Activated T-helper 1 cell treated with anti-CD3 and anti-CD28 coated beads, Interleukin-12 subunit alpha, Interleukin-12 subunit beta, Interleukin-2, Interleukin-4 antibody, amounts not matched to agents 30 ng/mL and 10 ng/mL and 1 ng/mL, durations not matched to agents 14 hours and 24 hours and 36 hours (primary cell): ENCODE results near the gene NR2C2AP. TPM values are rescaled to one million over a fixed set of nuclear protein-coding genes. Genes with fewer than 3 reads are reported as not detected.

ENCODE experiments used
- DNase-seq: peaks from one replicate; pipeline ENCODE4 v3.0.0; 2021; ENCODE audit warnings: low spot score
- H3K27ac Mint-ChIP-seq: one replicate; pipeline ENCODE4 v1.8.0; 2021; ENCODE audit warnings: mild to moderate bottlenecking, mixed read lengths
- H3K27me3 Mint-ChIP-seq: one replicate; pipeline ENCODE4 v1.8.0; 2022; ENCODE audit warnings: mild to moderate bottlenecking, moderate library complexity, mixed read lengths; ENCODE audit not compliant: insufficient read depth
- H3K36me3 Mint-ChIP-seq: one replicate; pipeline ENCODE4 v1.8.0; 2021; ENCODE audit warnings: low read depth, mixed read lengths
- H3K4me1 Mint-ChIP-seq: one replicate; pipeline ENCODE4 v1.8.0; 2021; ENCODE audit warnings: low read depth, mixed read lengths
- H3K4me3 Mint-ChIP-seq: one replicate; pipeline ENCODE4 v1.8.0; 2021; ENCODE audit warnings: mild to moderate bottlenecking, moderate library complexity, mixed read lengths
- H3K9me3 Mint-ChIP-seq: one replicate; pipeline ENCODE4 v1.8.0; 2021; ENCODE audit warnings: mixed read lengths
- intact Hi-C: fragments of 100-400 bp; cut with micrococcal nuclease; formaldehyde crosslinking; loops from one replicate; pipeline ENCODE4 v1.15.1; 2024
- total RNA-seq: library from RNA; stranded (reverse); gene quantifications from 2 replicates; pipeline ENCODE4 v1.2.3, GENCODE V29; 2022

Gene NR2C2AP, protein sequence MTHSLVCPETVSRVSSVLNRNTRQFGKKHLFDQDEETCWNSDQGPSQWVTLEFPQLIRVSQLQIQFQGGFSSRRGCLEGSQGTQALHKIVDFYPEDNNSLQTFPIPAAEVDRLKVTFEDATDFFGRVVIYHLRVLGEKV
- total RNA-seq: 50.9 and 52.0 TPM in 2 replicates

- peak; percentile 90 for DNase-seq
- Mint-ChIP-seq H3K4me1 (peaks cover 20% of the 10 kb centered on the region), H3K27me3 (peaks cover 2% of the 10 kb centered on the region), H3K27ac (peak within 1 kb of the TSS; percentile 89), H3K36me3 (peaks cover 5% of the 10 kb centered on the region), H3K9me3 (peaks cover 12% of the 10 kb centered on the region), H3K4me3 (peak within 1 kb of the TSS; percentile 95)
- intact Hi-C loops: loop anchor here (1.0 kb wide), 4 partner anchors 11 to 117 kb away; partner anchors contain the start of genes BORCS8, MAU2, MEF2B and RFXANK
Observed at GRCh38 chr19:19203012-19203856, at the start of gene NR2C2AP. TSS of gene NR2C2AP (minus strand) at chr19:19203414. CDS start at chr19:19203060, 354 bp downstream.

DNA sequence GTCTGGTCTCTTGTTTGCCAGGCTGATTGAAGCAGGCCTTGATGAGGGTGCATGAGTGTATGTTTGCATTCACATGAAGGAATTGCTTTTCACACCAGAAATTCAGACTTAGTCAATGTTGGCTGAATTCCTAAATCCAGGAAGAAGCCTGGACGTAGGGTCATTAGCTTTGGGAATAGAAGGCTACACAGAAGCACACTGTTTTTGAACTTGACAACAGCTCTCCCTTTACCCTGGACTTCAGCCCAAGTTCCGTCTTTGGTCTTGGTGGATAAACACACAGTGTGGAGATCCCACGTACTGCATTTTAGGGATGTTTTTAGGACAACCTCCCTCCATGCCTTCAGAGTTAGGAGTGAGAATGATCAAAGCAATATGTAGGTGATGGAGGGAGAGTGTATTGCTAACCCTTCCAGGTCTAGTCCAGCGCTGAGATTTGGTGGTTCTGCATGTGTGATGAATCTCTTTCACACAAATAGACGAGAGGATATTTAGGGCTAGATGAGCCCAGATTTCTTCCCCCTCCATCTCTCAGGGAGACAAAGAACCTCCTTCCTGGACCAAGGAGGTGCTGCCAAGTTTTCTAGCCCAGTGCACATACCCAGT is 47.1 kb upstream of the NR2C2AP start:
- DNase-seq: no peak
- no peaks in the 10 kb centered on the region for H3K36me3 Mint-ChIP-seq
- intact Hi-C loops: no loop called here
- no peaks in the 10 kb centered on the region for H3K9me3 Mint-ChIP-seq
- H3K27ac Mint-ChIP-seq: no peak overlapping the region
- H3K27me3 Mint-ChIP-seq: peaks cover 13% of the 10 kb centered on the region
- H3K4me3 Mint-ChIP-seq: no peak overlapping the region
- no peaks in the 10 kb centered on the region for H3K4me1 Mint-ChIP-seq

DNA sequence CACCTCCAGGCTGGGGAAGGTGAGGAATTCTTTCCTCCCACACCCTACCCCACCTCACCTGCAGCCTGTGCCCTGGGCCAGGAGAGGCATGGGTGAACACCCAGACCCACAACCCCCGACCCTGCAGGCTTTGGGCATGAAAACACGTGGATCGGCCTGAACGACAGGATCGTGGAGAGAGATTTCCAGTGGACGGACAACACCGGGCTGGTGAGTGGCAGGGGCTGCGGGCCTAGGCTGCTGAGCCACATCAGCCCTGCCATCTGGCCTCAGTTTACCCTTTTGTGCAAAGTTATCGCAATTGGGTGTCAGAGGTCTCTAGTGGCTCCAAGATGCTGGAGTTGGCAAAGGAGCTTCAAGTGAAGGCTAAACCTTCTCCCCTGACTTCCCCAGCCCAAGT is 37.3 kb upstream of the NR2C2AP start:
- H3K9me3 Mint-ChIP-seq: peaks cover 7% of the 10 kb centered on the region
- H3K27ac Mint-ChIP-seq: no peak overlapping the region
- intact Hi-C loops: no loop called here
- no peaks in the 10 kb centered on the region for H3K36me3 Mint-ChIP-seq
- no peak for DNase-seq
- H3K4me3 Mint-ChIP-seq: no peak overlapping the region
- H3K4me1 Mint-ChIP-seq: no peaks in the 10 kb centered on the region
- peaks cover 5% of the 10 kb centered on the region for H3K27me3 Mint-ChIP-seq

- no peaks in the 10 kb centered on the region for H3K4me1 Mint-ChIP-seq
- no peak for DNase-seq
- H3K9me3 Mint-ChIP-seq: peaks cover 7% of the 10 kb centered on the region
- intact Hi-C loops: no loop called here
- H3K4me3 Mint-ChIP-seq: no peak overlapping the region
- no peaks in the 10 kb centered on the region for H3K36me3 Mint-ChIP-seq
- no peak overlapping the region for H3K27ac Mint-ChIP-seq
- peaks cover 5% of the 10 kb centered on the region for H3K27me3 Mint-ChIP-seq
Observed at GRCh38 chr19:19239675-19240074, 36.5 kb upstream of the NR2C2AP start.

- Mint-ChIP-seq H3K9me3 (peaks cover 12% of the 10 kb centered on the region), H3K4me1 (no peaks in the 10 kb centered on the region), H3K27me3 (peaks cover 5% of the 10 kb centered on the region), H3K27ac (no peak overlapping the region), H3K36me3 (no peaks in the 10 kb centered on the region), H3K4me3 (no peak overlapping the region)
- intact Hi-C loops: no loop called here
- no peak for DNase-seq
Observed at GRCh38 chr19:19238126-19238894, 35.1 kb upstream of the NR2C2AP start.

DNA sequence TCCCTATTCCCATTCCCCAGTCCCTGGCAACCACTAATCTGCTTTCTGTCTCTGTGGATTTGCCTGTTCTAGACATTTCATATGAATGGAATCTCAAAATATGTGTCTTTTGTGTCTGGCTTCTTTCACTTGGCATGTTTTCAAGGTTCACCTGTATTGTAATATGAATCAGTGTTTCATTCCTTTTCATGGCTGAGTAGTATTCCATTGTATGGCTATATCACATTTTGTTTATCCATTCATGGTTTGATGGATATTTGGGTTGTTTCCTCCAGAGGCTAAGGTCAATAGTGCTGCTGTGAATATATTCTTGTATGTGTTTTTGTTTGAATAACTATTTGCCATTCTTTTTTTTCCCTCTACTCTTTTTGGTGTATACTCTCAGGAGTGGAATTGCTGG is 33.0 kb upstream of the NR2C2AP start:
- intact Hi-C loops: no loop called here

DNA sequence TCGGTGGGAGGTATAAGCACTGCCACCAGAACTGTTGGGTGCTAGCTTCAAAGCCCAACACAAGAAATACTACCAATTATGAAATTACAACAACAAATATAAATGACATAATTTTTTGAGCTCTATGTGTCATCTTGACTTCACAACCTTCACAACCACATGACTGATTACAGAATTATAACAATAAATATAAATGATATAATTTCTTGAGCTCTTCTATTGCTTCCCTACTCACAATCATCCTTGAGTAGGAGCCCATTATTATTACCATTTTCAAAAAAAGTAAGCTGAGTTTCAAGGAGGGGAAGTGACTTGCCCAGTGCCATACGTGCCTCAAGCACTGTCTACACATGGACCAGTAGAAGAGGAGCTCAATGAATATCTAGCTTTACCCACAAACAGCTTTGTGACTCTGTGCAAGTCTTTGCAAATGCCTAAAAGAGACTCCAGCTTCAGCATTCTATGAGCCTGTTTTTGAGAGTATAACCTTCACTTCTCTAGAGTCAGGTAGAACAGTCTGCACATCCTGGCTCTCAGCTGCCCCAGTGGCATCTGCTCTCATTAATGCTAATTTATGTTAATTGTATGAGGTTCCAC is 31.1 kb upstream of the NR2C2AP start:
- intact Hi-C loops: no loop called here
- Mint-ChIP-seq H3K27ac (no peak overlapping the region), H3K4me3 (no peak overlapping the region), H3K27me3 (peaks cover 7% of the 10 kb centered on the region), H3K4me1 (no peaks in the 10 kb centered on the region), H3K9me3 (peaks cover 14% of the 10 kb centered on the region), H3K36me3 (no peaks in the 10 kb centered on the region)
- DNase-seq: no peak

More for the DNA sequence above, 33.0 kb upstream of the NR2C2AP start:
- no peak for DNase-seq
- Mint-ChIP-seq H3K9me3 (peaks cover 14% of the 10 kb centered on the region), H3K36me3 (no peaks in the 10 kb centered on the region), H3K27ac (no peak overlapping the region), H3K4me3 (no peak overlapping the region), H3K4me1 (no peaks in the 10 kb centered on the region), H3K27me3 (peaks cover 5% of the 10 kb centered on the region)

DNA sequence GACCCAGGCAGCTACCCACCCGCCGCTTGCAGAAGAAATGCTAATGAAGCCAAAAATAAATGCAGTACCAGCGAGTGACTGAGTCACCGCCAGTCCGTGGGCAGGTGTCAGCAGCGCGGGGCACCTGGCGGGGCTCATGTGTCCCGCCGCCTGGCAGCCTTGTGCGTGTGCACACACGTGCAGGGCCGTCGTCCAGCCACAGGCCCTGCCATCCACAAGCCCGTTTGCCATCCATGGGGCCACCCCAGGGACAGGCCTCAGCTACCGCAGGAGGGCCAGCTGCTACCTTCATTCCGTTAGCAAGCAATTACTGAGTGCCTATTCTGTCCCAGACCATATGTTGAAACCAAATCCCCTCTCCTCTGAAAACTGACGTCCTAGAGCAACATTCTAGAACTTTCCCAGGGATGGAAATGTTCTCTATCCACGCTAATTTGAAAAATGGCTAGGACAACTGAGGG is 29.1 kb upstream of the NR2C2AP start:
- peaks cover 14% of the 10 kb centered on the region for H3K9me3 Mint-ChIP-seq
- no peak for DNase-seq
- intact Hi-C loops: no loop called here
- H3K4me3 Mint-ChIP-seq: no peak overlapping the region
- H3K27me3 Mint-ChIP-seq: peaks cover 7% of the 10 kb centered on the region
- H3K4me1 Mint-ChIP-seq: no peaks in the 10 kb centered on the region
- no peak overlapping the region for H3K27ac Mint-ChIP-seq
- H3K36me3 Mint-ChIP-seq: no peaks in the 10 kb centered on the region

- Mint-ChIP-seq H3K4me3 (no peak overlapping the region), H3K9me3 (peaks cover 10% of the 10 kb centered on the region), H3K4me1 (no peaks in the 10 kb centered on the region), H3K36me3 (no peaks in the 10 kb centered on the region), H3K27me3 (peaks cover 7% of the 10 kb centered on the region), H3K27ac (no peak overlapping the region)
- intact Hi-C loops: no loop called here
- no peak for DNase-seq
Observed at GRCh38 chr19:19230999-19231398, 27.8 kb upstream of the NR2C2AP start.

DNA sequence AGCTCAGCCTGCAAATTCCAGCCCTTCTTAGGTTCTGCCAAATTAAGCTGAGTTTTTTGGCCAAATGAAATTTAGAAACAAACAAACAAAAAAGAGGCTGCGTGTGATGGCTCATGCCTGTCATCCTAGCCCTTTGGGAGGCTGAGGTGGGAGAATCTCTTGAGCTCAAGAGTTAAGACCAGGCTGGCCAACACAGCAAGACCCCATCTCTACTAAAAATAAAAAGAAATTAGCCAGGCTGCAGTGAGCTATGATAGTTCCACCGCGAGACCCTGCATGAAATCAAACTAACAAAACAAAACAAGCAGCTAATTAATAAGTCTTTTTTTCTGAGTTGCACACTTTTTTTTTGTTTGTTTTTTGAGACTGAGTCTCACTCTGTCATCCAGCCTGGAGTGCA is 26.5 kb upstream of the NR2C2AP start:
- H3K9me3 Mint-ChIP-seq: peaks cover 7% of the 10 kb centered on the region
- no peak overlapping the region for H3K4me3 Mint-ChIP-seq
- H3K4me1 Mint-ChIP-seq: peaks cover 5% of the 10 kb centered on the region
- intact Hi-C loops: no loop called here
- no peaks in the 10 kb centered on the region for H3K36me3 Mint-ChIP-seq
- DNase-seq: no peak
- H3K27ac Mint-ChIP-seq: no peak overlapping the region
- H3K27me3 Mint-ChIP-seq: peaks cover 8% of the 10 kb centered on the region

GRCh38 chr19:19227217-19227616 is 24.0 kb upstream of the NR2C2AP start:
- peaks cover 17% of the 10 kb centered on the region for H3K27me3 Mint-ChIP-seq
- no peaks in the 10 kb centered on the region for H3K9me3 Mint-ChIP-seq
- no peak for DNase-seq
- H3K4me3 Mint-ChIP-seq: no peak overlapping the region
- intact Hi-C loops: no loop called here
- H3K4me1 Mint-ChIP-seq: peaks cover 8% of the 10 kb centered on the region
- no peaks in the 10 kb centered on the region for H3K36me3 Mint-ChIP-seq
- H3K27ac Mint-ChIP-seq: no peak overlapping the region

DNA sequence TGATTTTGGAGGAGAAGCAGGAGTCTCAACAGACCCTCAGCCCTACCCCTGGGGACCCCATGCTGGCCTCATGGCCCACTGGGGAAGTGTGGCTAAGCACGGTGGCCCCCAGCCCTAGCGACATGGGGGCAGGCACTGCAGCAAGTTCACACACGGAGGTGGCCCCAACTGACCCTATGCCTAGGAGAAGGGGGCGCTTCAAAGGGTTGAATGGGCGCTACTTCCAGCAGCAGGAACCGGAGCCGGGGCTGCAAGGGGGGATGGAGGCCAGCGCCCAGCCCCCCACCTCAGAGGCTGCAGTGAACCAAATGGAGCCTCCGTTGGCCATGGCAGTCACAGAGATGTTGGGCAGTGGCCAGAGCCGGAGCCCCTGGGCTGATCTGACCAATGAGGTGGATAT is 23.4 kb upstream of the NR2C2AP start:
- H3K9me3 Mint-ChIP-seq: no peaks in the 10 kb centered on the region
- H3K4me3 Mint-ChIP-seq: no peak overlapping the region
- no peak for DNase-seq
- H3K27me3 Mint-ChIP-seq: peaks cover 17% of the 10 kb centered on the region
- intact Hi-C loops: no loop called here
- peaks cover 8% of the 10 kb centered on the region for H3K4me1 Mint-ChIP-seq
- no peak overlapping the region for H3K27ac Mint-ChIP-seq
- H3K36me3 Mint-ChIP-seq: no peaks in the 10 kb centered on the region
